GM12878 (cell line): Measurements from ENCODE around the gene ZBTB22.
"Not testable (repeated sequence)": the region's sequence is repeated elsewhere in the genome, so short reads cannot be mapped to it uniquely, and the experiment has no call there.

ENCODE experiments used
- ASH2L ChIP-seq: fragments of 300-600, 200-600 bp; sonication (generic); IDR thresholded peaks from 2 replicates; pipeline ENCODE4 v1.6.1; 2017; ENCODE audit warnings: low read depth, mild to moderate bottlenecking, borderline replicate concordance
- CEBPB ChIP-seq, 2 experiments: fragments of 150-350 bp in 1 of 2; IDR thresholded peaks; 2 replicates each; pipeline ENCODE4 v1.6.1; 2012 to 2014; ENCODE audit warnings: low read depth in 2 of 2, low read length in 2 of 2, borderline replicate concordance in 1 of 2, inconsistent platforms in 1 of 2
- CTCF ChIP-seq, 3 experiments: IDR thresholded peaks in 2 of 3; conservative IDR thresholded peaks in 1 of 3; 2 replicates each; pipeline ENCODE4 v1.5.1; 2011; ENCODE audit warnings: low read depth in 3 of 3, low read length in 3 of 3, mild to moderate bottlenecking in 3 of 3, control low read depth in 2 of 3, moderate library complexity in 2 of 3, inconsistent platforms in 1 of 3, mixed read lengths in 1 of 3; ENCODE audit not compliant: control insufficient read depth in 2 of 3, insufficient read depth in 1 of 3; ENCODE audit errors: extremely low read depth in 1 of 3
- DPF2 ChIP-seq: fragments of 450-650 bp; IDR thresholded peaks from 2 replicates; pipeline ENCODE4 v1.6.1; 2017; ENCODE audit warnings: mild to moderate bottlenecking
- NKRF ChIP-seq: fragments of 450-650 bp; conservative IDR thresholded peaks from 2 replicates; pipeline ENCODE4 v1.6.1; 2017; ENCODE audit warnings: mild to moderate bottlenecking, moderate library complexity
- POLR2A ChIP-seq: IDR thresholded peaks from 2 replicates; pipeline ENCODE4 v1.6.1; 2011; ENCODE audit warnings: low read depth, mild to moderate bottlenecking, low read length
- POLR2AphosphoS5 ChIP-seq: IDR thresholded peaks from 2 replicates; pipeline ENCODE4 v1.6.1; 2011; ENCODE audit warnings: mild to moderate bottlenecking, low read length, inconsistent platforms
- USF1 ChIP-seq: IDR thresholded peaks from 2 replicates; pipeline ENCODE4 v1.6.1; 2011; ENCODE audit warnings: borderline replicate concordance, low read depth, mild to moderate bottlenecking, moderate library complexity, mixed read lengths, low read length; ENCODE audit not compliant: insufficient read depth; ENCODE audit errors: extremely low read length
- ZBTB33 ChIP-seq: fragments of 450-650 bp; IDR thresholded peaks from 2 replicates; pipeline ENCODE4 v1.6.1; 2017; ENCODE audit warnings: mild to moderate bottlenecking

- TF ChIP-seq CTCF (IDR thresholded peaks at IDR 0.05 in 2 of 3, conservative IDR thresholded peaks at IDR 0.05 in 1 of 3; ENCODE audit: control insufficient read depth in 2 of 3, extremely low read depth in 1 of 3, insufficient read depth in 1 of 3, low read depth in 3 of 3, low read length in 3 of 3); USF1; ASH2L; CEBPB (IDR thresholded peaks at IDR 0.05; ENCODE audit: borderline replicate concordance in 1 of 2, low read depth in 2 of 2, low read length in 2 of 2); POLR2AphosphoS5; ZBTB33; POLR2A; DPF2; NKRF: not testable (repeated sequence)
Observed at GRCh38 chr6:33363486-33363885, 45.9 kb upstream of the ZBTB22 start.
